ENCODE results near the gene GOLGA8A.

DNA sequence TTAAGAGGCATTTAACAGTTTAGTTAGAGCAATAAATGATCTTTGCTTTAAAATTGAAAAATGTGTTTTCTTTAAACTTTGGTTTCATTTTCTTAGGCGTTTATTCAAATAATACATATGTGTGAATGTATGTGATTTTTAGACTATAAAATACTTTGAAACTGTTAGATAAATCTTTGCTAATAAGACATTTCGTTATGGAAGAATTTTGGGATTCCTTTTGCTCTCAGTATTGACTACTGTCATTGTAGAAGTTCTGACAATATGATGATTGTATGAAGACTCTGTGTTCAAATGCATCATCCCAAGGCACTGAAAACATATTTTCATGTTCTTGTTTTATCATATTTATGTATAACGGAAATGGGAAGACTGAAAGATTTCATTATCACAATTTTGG, 43.8 kb upstream of the GOLGA8A start:
- no peak for TF ChIP-seq ZNF274 (IDR thresholded peaks at IDR 0.05; ENCODE audit: low read depth, low read length)
- no peak for TF ChIP-seq SUZ12 (IDR thresholded peaks at IDR 0.05; ENCODE audit: extremely low read depth, insufficient read depth, insufficient read length)
